ENCODE results near the gene MVB12B. TPM values are rescaled to one million over a fixed set of nuclear protein-coding genes. Genes with fewer than 3 reads are reported as not detected.

Gene MVB12B
- total RNA-seq, 2 donors from 2014 or later, result 18.6 to 19.7 TPM

GRCh38 chr9:126287166-126287866, 39.3 kb upstream of the MVB12B start:
- Histone ChIP-seq H3K27me3 (ENCODE audit: control insufficient read depth, insufficient read depth, low read length, poor library complexity, severe bottlenecking) (no peaks in the 10 kb centered on the region), H3K4me1 (ENCODE audit: control insufficient read depth, insufficient read depth, low read length) (no peaks in the 10 kb centered on the region), H3K27ac (ENCODE audit: low read depth, low read length) (no peak overlapping the region), H3K36me3 (ENCODE audit: control insufficient read depth, insufficient read depth, low read length) (no peaks in the 10 kb centered on the region), H3K9ac (ENCODE audit: extremely low read depth, low read length, poor library complexity, severe bottlenecking) (no peak overlapping the region), H3K9me3 (ENCODE audit: control insufficient read depth, low read length) (no peaks in the 10 kb centered on the region), H3K4me3 (ENCODE audit: low read length) (no peak overlapping the region)
- Mint-ChIP-seq H3K4me3 (no peak overlapping the region), H3K9me3 (no peaks in the 10 kb centered on the region), H3K27me3 (ENCODE audit: insufficient read depth) (no peaks in the 10 kb centered on the region), H3K27ac (no peak overlapping the region), H3K4me1 (no peaks in the 10 kb centered on the region), H3K36me3 (ENCODE audit: low read depth) (no peaks in the 10 kb centered on the region)
- no peak for TF ChIP-seq CTCF (conservative IDR thresholded peaks at IDR 0.05)
- no peak for DNase-seq
- 93 to 100% methylated on average over 4 to 6 of the region's 6 CpGs for WGBS, 2 experiments (ENCODE audit: insufficient coverage in 1 of 2, insufficient read length in 1 of 2)

GRCh38 chr9:126290871-126291270, 35.8 kb upstream of the MVB12B start:
- no peak for DNase-seq
- H3K36me3 ChIP-seq (ENCODE audit: control insufficient read depth, insufficient read depth, low read length), result no peaks in the 10 kb centered on the region
- H3K36me3 Mint-ChIP-seq (ENCODE audit: low read depth), result no peaks in the 10 kb centered on the region
- no peak for TF ChIP-seq CTCF (conservative IDR thresholded peaks at IDR 0.05)
- no peaks in the 10 kb centered on the region for H3K4me1 Mint-ChIP-seq
- no peak overlapping the region for H3K9ac ChIP-seq (ENCODE audit: extremely low read depth, low read length, poor library complexity, severe bottlenecking)
- H3K4me1 ChIP-seq (ENCODE audit: control insufficient read depth, insufficient read depth, low read length), result no peaks in the 10 kb centered on the region
- 80 to 84% methylated on average over 7 to 9 of the region's 9 CpGs for WGBS, 2 experiments (ENCODE audit: insufficient coverage in 1 of 2, insufficient read length in 1 of 2)
- no peaks in the 10 kb centered on the region for H3K9me3 Mint-ChIP-seq
- H3K27ac ChIP-seq (ENCODE audit: low read depth, low read length), result no peak overlapping the region
- no peaks in the 10 kb centered on the region for H3K27me3 ChIP-seq (ENCODE audit: control insufficient read depth, insufficient read depth, low read length, poor library complexity, severe bottlenecking)
- no peaks in the 10 kb centered on the region for H3K9me3 ChIP-seq (ENCODE audit: control insufficient read depth, low read length)
- H3K27ac Mint-ChIP-seq, result no peak overlapping the region
- no peak overlapping the region for H3K4me3 ChIP-seq (ENCODE audit: low read length)
- no peak overlapping the region for H3K4me3 Mint-ChIP-seq
- peaks cover 2% of the 10 kb centered on the region for H3K27me3 Mint-ChIP-seq (ENCODE audit: insufficient read depth)

- peaks cover 2% of the 10 kb centered on the region for H3K27me3 Mint-ChIP-seq (ENCODE audit: insufficient read depth)
- 86 to 90% methylated on average over 4 of the region's 4 CpGs for WGBS, 2 experiments (ENCODE audit: insufficient coverage in 1 of 2, insufficient read length in 1 of 2)
- H3K9ac ChIP-seq (ENCODE audit: extremely low read depth, low read length, poor library complexity, severe bottlenecking), result no peak overlapping the region
- TF ChIP-seq CTCF (conservative IDR thresholded peaks at IDR 0.05), result no peak
- H3K4me3 ChIP-seq (ENCODE audit: low read length), result no peak overlapping the region
- no peak overlapping the region for H3K27ac Mint-ChIP-seq
- no peak overlapping the region for H3K4me3 Mint-ChIP-seq
- no peak for DNase-seq
- no peaks in the 10 kb centered on the region for H3K4me1 Mint-ChIP-seq
- H3K36me3 Mint-ChIP-seq (ENCODE audit: low read depth), result no peaks in the 10 kb centered on the region
- no peak overlapping the region for H3K27ac ChIP-seq (ENCODE audit: low read depth, low read length)
- H3K9me3 Mint-ChIP-seq, result no peaks in the 10 kb centered on the region
- H3K36me3 ChIP-seq (ENCODE audit: control insufficient read depth, insufficient read depth, low read length), result no peaks in the 10 kb centered on the region
- no peaks in the 10 kb centered on the region for H3K9me3 ChIP-seq (ENCODE audit: control insufficient read depth, low read length)
- H3K27me3 ChIP-seq (ENCODE audit: control insufficient read depth, insufficient read depth, low read length, poor library complexity, severe bottlenecking), result no peaks in the 10 kb centered on the region
- H3K4me1 ChIP-seq (ENCODE audit: control insufficient read depth, insufficient read depth, low read length), result no peaks in the 10 kb centered on the region
Observed at GRCh38 chr9:126291925-126292324, 34.7 kb upstream of the MVB12B start.

All from endodermal cell (in vitro differentiated cells).